D341Med (cell line): ENCODE measurements around the gene IFT80.

Experiments used
- DNase-seq: peaks from one replicate; pipeline ENCODE4 v3.0.0; 2012; ENCODE audit warnings: low spot score

IFT80 gene

DNA sequence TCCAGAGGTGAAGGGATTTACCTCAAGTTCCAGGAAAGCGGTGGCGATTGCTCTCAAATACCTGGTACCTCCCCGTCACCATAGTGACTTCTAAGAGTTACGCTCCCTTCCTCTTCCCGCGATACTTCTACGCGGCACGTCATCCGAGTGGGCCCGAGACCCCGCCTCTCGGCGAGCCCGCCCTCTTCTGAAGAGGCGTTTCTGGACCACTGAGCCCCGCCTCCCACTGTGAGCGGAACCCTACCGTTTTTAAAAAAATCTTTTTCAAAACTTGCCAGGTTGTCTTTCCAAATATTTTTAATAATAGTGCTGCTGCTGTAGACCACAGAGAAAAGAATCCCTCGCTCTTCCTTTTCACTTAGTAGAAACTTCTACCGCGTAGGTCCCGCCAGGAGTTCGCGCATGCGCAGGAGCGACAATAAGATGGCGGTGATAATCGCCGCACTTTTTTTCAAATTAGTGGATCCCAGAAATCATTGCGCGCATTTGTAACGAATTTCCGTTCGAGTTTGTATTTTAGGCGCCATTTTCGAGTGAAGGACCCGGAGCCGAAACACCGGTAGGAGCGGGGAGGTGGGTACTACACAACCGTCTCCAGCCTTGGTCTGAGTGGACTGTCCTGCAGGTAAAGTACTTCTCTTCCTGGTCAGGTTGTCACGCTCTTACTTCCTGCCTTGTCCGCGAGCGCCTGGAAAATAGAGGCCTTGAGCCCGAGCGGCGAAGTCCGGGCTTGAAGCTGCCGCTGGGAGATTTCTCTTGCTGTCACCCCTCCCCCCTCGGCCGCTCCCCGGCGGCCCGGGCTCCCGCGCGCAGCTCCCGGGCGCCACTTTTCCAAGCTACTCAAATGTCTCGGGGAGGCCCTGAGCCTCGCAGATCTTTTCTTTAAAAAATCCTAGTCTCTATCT lies at the start of gene IFT80, which contains the start of gene SMC4:
TSS of gene IFT80 (minus strand) at position 101 of the 905 bp plus-strand sequence. CDS start 14,625 bp downstream, outside the sequence.
TSS of gene SMC4 (plus strand) at position 526 of the 905 bp plus-strand sequence. CDS start 1,177 bp downstream, outside the sequence.
- DNase-seq: peak; percentile 94

DNA sequence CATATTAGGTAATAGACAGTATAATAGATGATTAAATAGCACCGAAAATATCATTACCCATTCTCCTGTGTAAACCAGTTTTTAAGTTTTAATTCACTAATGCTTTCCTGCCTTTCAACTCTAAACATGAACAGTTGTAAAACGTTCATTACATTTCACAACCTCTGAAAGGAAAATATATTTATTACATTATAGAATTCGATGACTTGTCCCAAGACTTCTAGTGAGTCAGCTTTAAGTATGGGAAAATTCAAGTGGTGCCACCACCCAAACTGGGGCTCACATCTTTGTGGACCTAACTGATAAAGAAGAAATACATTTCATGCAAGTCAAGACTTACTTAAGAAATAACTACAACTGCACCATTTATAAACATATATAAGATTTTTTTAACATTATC lies 48.5 kb upstream of the IFT80 start:
- DNase-seq: no peak

DNA sequence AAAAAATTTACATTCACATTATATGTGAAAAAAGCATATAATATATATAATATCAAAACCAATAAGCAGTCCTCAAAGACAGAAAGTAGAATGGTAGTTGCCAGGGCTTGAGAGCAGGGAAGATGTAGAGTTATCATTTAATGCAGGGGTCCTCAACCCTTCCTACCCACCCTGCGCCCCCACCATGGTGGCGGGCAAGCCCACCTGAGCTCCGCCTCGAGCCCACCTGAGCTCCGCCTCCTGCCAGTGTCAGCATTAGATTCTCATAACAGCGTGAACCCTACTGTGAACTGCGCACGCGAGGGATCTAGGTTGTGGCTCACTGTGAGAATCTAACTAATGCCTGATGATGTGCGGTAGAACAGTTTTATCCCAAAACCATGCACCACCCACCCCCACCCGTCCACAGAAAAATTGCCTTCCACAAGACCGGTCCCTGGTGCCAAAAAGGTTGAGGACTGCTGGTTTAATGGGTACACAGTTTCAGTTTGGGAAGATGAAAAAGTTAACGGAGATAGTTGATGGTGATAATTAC lies 47.6 kb upstream of the IFT80 start:
- no peak for DNase-seq

DNA sequence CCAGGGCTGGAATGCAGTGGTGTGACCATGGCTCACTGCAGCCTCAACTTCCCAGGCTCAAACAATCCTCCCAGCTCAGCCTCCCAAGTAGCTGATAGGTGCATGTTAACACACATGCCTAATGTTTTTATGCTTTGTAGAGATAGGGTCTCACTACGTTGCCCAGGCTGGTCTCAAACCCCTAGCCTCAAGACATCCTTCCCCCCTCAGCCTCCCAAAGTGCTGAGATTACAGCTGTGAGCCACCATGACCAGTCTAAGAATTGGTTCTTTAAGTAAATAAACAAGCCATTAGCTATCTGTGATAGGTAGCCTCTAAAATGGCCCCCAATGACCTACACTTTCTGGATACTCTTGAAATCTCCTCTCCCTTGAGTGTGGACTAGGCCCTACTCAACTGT lies 46.8 kb upstream of the IFT80 start:
- DNase-seq: no peak

DNA sequence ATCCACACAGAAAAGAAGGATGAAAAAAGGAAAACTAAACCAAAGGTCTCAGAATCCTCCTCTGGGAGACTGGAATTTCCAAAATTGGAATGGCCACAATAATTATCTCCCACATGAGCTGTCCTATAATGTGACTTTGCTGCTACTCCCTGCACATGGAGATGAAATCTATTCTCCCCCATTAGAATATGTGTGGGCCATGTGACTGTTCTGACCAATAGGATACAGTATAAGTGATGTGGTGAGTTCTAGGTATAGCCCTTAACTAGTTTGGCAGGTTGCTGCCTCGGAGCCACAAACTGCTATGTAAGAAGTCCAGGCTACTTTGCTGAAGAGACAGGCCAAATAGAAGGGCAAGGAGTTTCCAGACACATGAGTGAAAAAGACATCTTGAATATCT lies 45.4 kb upstream of the IFT80 start:
- no peak for DNase-seq

DNA sequence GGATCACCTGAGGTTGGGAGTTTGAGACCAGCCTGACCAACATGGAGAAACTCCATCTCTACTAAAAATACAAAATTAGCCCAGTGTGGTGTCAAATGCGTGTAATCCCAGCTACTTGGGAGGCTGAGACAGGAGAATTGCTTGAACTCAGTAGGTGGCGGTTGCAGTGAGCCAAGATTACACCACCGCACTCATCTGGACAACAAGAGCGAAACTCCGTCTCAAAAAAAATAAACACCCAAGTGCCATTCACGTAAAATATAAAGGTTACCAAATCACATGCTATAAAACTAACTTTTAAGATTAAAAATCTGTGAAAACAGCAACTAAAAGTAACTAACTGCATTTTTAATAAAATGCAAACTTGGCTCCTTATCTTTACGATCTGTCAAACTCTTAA lies 41.7 kb upstream of the IFT80 start:
- no peak for DNase-seq

DNA sequence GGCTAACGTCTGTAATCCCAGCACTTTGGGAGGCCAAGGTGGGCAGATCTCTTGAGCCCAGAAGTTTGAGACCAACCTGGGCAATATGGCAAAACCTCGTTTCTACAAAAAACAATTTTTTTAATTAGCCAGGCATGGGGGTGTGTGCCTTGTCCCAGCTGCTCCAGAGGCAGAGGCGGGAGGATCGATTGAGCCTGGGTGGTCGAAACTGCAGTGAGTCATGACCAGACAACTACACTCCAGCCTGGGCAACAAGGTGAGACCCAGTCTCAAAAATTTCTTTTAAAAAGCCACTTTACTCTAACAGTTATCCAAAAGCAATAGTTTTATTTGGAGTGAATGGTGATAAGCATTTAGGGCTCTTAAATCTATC lies 38.0 kb upstream of the IFT80 start:
- DNase-seq: no peak

DNA sequence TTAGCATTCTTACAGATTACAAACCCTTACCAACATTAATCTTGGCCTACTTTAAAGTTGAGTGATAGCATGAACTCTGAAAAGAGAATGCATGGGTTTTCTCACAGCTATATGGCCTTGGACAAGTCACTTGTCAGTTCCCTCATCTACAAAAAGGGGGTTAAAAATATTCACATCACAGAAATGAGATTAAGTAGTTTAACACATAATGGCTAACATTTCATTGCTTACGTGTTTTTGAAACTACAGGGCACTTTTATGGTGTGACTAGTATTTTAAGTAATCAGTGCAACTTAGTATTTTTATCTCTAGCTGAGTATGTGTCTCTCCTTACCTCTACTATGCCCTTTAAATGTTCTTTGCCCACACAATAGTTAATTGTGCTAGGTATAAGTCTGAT lies 36.7 kb upstream of the IFT80 start:
- DNase-seq: no peak

DNA sequence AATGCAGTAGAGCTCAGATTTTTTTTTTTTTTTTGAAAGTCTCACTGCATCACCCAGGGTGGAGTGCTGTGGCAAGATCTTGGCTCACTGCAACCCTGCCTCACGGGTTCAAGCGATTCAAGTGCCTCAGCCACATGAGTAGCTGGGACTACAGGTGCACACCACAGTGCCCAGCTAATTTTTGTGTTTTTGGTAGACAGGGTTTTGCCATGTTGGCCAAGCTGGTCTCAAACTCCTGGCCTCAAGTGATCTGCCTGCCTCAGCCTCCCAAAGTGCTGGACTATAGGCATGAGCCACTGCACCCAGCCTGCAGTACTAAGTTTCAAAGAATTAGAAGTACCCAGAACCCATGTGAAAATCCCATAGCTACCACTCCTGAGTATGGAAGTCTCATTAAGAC lies 36.1 kb upstream of the IFT80 start:
- DNase-seq: no peak

DNA sequence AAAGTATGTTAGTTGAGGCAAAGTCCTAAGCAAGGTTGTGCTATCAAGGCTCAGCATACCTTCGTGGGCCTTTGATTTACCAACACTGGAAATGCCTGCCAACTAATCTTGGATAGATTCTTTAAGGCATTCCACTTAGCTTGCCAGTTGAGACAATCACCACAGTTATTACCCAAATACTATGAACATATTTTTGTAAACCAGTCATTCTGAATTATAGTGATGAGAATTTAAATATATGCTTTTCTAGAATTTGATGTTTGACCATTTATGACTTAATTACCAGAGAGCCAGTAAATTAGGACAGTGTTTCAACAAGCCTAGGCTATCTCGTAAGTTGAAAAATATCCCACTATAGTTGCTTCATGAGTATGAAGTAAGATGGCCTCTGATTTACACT lies 35.0 kb upstream of the IFT80 start:
- no peak for DNase-seq

DNA sequence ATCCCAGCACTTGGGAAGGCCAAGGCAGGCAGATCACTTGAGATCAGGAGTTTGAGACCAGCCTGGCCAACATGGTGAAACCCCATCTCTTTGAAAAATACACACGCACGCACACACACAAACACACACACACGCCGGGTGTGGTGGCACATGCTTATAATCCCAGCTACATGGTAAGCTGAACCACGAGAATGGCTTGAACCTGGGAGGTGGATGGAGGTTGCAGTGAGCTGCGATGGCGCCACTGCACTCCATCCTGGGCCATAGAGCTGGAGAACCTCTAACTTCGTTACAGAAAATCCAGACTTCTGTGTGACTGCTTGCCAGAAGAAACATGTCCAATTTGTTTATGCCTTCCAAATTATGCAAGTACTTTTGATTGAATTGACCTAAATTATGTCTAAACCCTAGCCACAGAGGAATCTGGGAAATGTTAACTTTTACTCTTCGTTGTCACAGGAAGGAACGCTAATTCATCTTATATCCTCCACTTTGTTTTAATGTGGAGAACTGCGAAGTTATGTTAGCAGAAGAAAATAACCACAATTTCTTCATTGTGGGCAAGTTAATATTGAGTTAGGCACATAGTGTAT lies 28.9 kb upstream of the IFT80 start:
- no peak for DNase-seq

DNA sequence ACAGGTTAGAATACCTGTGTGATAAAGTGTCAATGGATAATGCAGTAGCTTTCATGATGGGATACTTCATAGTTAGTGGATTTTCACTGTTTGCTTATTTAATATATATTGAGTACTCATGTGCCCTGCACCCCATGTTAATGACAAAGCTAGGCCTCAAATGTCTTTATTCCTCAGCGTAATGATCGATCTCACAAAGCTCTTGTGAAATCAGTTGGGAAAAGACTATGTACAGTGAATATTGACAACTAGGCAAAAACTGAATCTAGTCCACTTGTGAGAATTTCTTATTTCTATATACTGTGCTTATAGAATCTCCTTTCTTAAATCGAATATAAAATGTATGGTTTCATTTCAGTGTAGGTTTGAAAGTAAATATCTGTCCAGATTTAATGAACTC lies 18.3 kb upstream of the IFT80 start:
- DNase-seq: no peak

DNA sequence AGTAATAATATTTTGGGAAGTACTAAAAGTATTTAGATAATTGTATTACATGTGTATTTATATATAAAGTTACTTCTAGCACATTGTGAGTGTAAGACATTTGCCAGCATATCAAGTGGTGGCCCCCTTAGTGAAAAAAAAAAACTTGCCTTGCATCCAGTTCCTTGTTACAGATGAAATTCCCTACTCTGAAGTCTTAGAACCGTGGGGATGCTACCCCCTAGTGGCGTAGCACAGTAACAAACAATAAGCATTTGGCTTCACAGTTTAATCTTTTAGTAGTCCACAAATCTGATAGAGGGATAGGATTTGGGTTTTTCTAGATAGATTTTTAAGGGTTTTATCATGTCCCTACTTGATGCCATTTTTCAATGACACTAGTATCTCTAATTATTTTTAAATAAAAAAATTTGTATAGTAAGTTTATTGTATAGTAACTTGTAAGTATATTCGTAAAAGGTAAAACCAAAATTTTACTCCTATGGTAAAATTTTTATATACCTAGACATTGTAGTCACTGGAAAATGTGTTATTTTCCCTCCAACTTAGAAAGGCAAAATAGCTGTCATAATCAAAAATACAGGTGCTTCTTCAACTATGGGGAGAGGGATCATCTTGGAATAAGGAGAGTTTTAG lies 14.7 kb upstream of the IFT80 start:
- DNase-seq: peak; percentile 66

DNA sequence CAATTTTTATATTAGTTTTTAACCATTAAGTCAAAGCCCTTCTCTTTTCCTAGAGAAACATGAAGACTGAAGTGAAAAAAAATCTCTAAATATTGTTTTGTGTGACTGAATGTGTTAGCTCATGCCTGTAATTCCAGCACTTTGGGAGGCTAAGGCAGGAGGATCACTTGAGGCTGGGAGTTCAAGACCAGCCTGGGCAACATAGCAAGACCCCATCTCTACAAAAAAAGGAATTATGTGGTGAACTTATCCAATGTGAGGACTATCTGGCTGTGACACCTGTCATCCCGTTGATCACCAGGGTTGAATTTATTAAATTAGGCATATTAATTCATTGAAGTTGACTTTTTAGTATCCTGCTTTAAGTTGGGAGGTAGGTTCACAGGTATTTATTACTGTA lies 13.5 kb upstream of the IFT80 start:
- DNase-seq: no peak

DNA sequence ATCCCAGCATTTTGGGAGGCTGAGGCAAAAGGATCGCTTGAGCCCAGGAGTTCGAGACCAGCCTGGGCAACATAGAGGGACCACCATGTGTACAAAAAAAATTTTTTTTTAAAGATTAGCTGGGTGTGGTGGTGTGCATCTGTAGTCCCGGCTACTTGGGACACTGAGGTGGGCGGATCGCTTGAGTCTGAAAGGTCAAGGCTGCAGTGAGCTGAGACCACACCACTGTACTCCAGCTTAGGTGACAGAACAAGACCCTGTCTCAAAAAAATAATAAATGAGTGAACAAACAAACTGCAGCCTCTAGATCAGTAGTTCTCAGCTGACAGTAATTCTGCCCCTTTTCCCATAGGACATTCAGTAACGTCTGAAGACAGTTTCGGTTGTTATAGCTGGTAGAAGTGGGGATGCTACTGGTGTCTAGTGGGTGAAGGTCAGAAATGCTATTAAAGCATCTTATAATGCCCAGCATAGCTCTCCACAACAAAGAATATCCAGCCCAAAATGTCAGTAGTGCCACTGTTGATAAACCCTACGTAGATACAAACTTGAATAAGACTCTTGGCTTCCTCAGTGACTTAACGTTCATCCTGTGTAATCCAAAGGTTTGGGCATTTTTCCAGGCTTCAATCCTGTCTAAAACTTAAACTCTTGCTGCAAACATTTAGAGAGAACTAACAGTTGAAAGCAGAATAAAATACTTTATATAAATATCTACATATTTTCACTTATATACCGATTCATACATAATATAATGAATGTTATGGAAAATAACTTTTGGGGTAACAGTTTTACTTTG lies 11.0 kb upstream of the IFT80 start:
- no peak for DNase-seq

DNA sequence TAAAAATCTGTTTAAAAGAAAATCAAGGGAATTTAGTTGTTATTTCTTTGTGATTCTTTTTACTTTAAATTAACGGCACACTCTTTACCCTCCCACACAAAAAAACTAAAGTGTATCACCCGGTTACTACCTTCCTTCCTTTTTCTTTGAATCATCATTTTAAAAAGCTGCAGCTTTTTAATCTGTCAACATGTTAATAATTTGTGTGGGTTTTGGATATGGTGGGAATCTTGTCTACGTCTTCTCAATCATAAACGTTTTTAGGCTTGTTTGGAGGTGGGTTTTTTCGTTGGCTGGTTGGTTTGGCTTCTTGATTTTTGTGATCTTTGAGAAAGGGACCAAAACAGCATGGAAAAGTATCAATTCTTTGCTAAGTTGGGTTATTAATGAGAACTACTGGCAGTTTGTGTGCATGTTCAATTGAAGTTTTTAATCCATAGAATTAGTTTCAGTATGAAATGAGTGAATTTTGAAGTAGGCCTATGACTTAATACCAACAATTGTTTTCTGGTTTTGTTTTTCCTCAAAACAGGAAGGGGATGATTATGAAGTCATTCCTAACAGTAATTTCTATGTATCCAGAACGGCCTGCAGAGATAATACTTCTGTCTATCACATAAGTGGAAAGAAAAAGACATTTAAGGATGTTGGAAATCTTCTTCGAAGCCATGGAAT lies 4.9 kb upstream of the IFT80 start:
- no peak for DNase-seq

DNA sequence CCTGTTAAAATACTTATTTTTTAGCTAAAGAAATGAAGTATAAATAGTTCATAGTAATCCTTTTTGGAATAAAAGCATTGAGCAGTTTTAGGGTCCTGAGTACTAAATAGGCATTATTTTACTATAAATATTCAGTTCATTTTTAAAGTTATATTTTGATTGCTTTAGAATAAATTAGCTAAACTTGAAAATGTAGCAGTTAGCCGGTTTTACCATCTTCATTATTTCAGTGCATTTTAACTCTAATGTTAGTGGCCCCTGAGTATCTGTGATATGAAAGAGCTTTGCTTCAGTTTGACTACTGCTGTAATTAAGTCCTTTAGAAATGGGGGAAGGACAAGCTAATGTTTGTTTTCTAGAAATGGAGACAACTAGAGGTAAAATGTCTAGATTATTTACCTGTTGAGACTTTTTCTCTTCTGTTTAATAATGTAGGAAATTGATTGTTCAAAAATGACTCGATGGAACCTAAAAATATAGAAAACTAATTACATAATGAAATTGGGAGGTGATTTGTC lies 4.1 kb upstream of the IFT80 start:
- no peak for DNase-seq

DNA sequence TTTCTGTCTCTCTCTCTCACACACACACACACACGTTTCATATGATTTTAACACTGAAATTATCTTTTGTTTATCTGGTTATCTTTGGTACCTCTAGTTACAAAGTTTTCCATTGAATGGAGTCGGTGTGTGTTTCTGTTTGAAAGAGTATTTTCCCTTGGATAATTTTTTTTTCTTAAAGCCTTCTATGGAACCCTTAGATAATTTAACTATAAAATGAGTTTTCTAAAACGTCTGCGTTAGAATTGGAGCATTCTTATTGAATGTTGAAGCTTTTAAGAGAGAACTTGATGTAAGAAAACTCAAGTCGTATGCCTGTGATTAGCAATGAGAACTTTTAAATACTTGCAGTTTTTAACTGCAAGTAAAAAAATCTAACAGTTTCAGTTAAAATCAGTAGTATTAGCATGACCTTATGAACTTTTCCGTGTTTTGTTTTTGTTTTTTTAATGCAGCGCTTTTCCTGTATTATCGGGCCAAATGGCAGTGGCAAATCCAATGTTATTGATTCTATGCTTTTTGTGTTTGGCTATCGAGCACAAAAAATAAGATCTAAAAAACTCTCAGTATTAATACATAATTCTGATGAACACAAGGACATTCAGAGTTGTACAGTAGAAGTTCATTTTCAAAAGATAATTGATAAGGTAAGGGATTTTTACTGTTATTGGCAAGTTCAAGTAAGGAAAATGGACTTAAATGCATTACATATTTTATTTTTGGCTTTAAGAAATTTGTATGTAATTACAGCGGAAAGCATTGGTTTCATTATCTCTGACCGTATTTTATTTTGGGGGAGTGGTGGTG lies 3.4 kb upstream of the IFT80 start:
- DNase-seq: no peak

DNA sequence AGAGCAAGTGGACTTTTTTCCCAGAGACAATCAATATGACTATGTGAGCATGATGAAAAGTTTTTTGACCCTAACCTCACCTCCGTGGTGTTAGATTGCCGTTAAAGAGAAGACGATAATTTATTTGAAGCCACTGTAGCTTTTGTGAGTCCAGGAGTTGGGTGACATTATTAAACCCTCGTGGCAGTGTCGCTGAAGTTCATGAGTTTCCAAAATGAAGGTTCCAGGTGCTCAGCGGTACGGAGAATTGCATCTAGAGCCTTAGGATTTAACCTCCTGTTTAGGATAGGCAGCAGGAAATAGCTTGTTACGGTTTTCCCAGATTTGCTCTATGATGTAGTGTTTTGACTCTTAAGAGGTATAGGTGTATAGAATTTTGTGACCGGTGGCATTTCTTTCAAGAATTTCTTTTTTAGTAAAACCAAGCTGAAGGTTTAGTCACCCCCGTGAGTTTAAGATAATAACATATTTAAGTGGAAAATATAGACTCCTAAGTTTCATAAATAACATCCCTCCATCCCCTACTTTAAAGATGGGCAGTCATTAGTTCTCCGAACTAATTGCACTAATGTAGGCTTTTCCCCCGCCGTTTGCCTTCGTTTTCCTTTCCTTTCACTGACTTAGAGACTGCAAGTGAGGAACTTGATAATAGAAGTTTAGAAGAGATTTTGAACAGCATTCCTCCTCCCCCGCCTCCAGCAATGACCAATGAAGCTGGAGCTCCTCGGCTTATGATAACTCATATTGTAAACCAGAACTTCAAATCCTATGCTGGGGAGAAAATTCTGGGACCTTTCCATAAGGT lies 2.5 kb upstream of the IFT80 start:
- DNase-seq: no peak
